OCI-LY3 (cell line): Measurements from ENCODE around the gene CLEC18A.

ENCODE experiments used
- EZH2phosphoT487 ChIP-seq: fragments of 200-600 bp; shearing (Covaris generic); IDR thresholded peaks from 2 replicates; pipeline ENCODE4 v1.6.1; 2018; ENCODE audit warnings: antibody characterized with exemption, mixed run types, low read depth
- TF ChIP-seq, protein P1 (sequence below): fragments of 200-600, 300-600 bp; sonication (generic); IDR thresholded peaks from 2 replicates; pipeline ENCODE4 v1.5.1; 2014; ENCODE audit warnings: antibody characterized with exemption, low read length, low read depth

DNA sequence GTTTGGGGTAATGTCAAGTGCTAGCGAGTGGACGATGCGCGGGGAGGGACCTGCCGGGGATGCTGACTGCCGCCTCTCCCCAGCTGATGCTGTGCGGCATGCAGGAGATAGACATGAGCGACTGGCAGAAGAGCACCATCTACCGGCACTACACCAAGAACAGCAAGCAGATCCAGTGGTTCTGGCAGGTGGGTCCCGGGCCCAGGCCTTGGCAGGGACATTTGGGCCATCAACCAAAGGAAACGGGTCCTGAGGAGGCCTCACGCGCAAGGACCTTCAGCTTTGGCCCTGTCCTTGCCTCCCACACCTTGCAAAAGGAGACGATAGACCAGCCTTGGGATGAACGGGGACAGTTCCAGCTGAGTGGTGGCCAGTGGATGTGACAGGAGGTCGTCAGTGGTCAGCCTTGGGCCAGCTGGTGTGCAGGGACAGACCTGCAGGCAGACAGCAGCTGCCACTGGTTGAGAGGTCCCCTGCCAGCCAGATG is 13.6 kb upstream of the CLEC18A start:
- TF ChIP-seq, protein P1, sequence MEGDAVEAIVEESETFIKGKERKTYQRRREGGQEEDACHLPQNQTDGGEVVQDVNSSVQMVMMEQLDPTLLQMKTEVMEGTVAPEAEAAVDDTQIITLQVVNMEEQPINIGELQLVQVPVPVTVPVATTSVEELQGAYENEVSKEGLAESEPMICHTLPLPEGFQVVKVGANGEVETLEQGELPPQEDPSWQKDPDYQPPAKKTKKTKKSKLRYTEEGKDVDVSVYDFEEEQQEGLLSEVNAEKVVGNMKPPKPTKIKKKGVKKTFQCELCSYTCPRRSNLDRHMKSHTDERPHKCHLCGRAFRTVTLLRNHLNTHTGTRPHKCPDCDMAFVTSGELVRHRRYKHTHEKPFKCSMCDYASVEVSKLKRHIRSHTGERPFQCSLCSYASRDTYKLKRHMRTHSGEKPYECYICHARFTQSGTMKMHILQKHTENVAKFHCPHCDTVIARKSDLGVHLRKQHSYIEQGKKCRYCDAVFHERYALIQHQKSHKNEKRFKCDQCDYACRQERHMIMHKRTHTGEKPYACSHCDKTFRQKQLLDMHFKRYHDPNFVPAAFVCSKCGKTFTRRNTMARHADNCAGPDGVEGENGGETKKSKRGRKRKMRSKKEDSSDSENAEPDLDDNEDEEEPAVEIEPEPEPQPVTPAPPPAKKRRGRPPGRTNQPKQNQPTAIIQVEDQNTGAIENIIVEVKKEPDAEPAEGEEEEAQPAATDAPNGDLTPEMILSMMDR = no peak
- no peak for TF ChIP-seq EZH2phosphoT487
